HG02870 (cell line): ENCODE measurements around the gene ARHGAP24.
"Not testable (repeated sequence)": the region's sequence is repeated elsewhere in the genome, so short reads cannot be mapped to it uniquely, and the experiment has no call there.

Experiments
- ATAC-seq: cut with Tn5 transposase; IDR thresholded peaks from one replicate; pipeline ENCODE4 v1.9.1; 2021; ENCODE audit warnings: mild to moderate bottlenecking, moderate library complexity; ENCODE audit not compliant: unreplicated experiment

ARHGAP24 gene

GRCh38 chr4:85642356-85643100 is 167.6 kb downstream of the ARHGAP24 start:
- ATAC-seq, result peak; percentile 89

GRCh38 chr4:85644061-85644460 is 169.1 kb downstream of the ARHGAP24 start:
- no peak for ATAC-seq

GRCh38 chr4:85650908-85651307 is 176.0 kb downstream of the ARHGAP24 start:
- no peak for ATAC-seq

- ATAC-seq, result no peak
Observed at GRCh38 chr4:85656759-85657505, 182.0 kb downstream of the ARHGAP24 start.

- ATAC-seq, result no peak
Observed at GRCh38 chr4:85658766-85659439, 184.0 kb downstream of the ARHGAP24 start.

- no peak for ATAC-seq
Observed at GRCh38 chr4:85659610-85660218, 184.8 kb downstream of the ARHGAP24 start.

GRCh38 chr4:85666625-85667024 is 191.7 kb downstream of the ARHGAP24 start:
- ATAC-seq, result not testable (repeated sequence)

- ATAC-seq, result no peak
Observed at GRCh38 chr4:85669204-85669603, 194.3 kb downstream of the ARHGAP24 start.

- ATAC-seq, result no peak
Observed at GRCh38 chr4:85669992-85670548, 195.1 kb downstream of the ARHGAP24 start.

GRCh38 chr4:85671120-85671519 is 196.2 kb downstream of the ARHGAP24 start:
- no peak for ATAC-seq

GRCh38 chr4:85672116-85672515 is 197.2 kb downstream of the ARHGAP24 start:
- no peak for ATAC-seq

GRCh38 chr4:85672959-85673358 is 198.0 kb downstream of the ARHGAP24 start:
- ATAC-seq, result peak; percentile 24

- ATAC-seq, result peak; percentile 77
Observed at GRCh38 chr4:85673540-85673939, 198.6 kb downstream of the ARHGAP24 start.

- no peak for ATAC-seq
Observed at GRCh38 chr4:85675076-85676049, 200.4 kb downstream of the ARHGAP24 start.

- no peak for ATAC-seq
Observed at GRCh38 chr4:85676050-85676425, 201.1 kb downstream of the ARHGAP24 start.

GRCh38 chr4:85676850-85677590 is 202.1 kb downstream of the ARHGAP24 start:
- ATAC-seq, result no peak

GRCh38 chr4:85681221-85681657 is 206.3 kb downstream of the ARHGAP24 start:
- ATAC-seq, result no peak

GRCh38 chr4:85681921-85682320 is 207.0 kb downstream of the ARHGAP24 start:
- ATAC-seq, result no peak

- ATAC-seq, result no peak
Observed at GRCh38 chr4:85682391-85682790, 207.4 kb downstream of the ARHGAP24 start.
